Fibroblast of lung (primary cell): Measurements from ENCODE around the gene S100A8.
"Not testable (repeated sequence)": the region's sequence is repeated elsewhere in the genome, so short reads cannot be mapped to it uniquely, and the experiment has no call there.

ENCODE experiments used
- EZH2 ChIP-seq: IDR thresholded peaks from 2 replicates; pipeline ENCODE4 v1.5.1; 2012; ENCODE audit warnings: low read length, control low read depth, mild to moderate bottlenecking; ENCODE audit errors: missing control alignments
- TF ChIP-seq, protein P1 (sequence below), 2 donors: IDR thresholded peaks in 1 of 2; conservative IDR thresholded peaks in 1 of 2; 1 replicate in 1 of 2; 2 replicates in 1 of 2; pipeline ENCODE4 v1.5.1; 2011 to 2012; ENCODE audit warnings: low read length in 2 of 2, control low read depth in 1 of 2, inconsistent platforms in 1 of 2, low read depth in 1 of 2, mild to moderate bottlenecking in 1 of 2

DNA sequence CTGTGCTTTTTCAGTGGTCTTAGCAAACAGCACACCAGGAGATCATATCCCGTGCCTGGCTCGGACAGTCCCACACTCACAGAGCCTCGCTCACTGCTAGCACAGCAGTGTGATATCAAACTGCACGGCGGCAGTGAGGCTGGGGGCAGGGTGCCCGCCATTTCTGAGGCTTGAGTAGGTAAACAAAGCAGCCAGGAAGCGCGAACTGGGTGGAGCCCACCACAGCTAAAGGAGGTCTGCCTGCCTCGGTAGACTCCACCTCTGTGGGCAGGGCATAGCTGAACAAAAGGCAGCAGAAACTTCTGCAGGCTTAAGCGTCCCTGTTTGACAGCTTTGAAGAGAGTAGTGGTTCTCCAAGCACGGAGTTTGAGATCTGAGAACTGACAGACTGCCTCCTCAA lies 16.4 kb upstream of the S100A8 start:
- TF ChIP-seq, protein P1, sequence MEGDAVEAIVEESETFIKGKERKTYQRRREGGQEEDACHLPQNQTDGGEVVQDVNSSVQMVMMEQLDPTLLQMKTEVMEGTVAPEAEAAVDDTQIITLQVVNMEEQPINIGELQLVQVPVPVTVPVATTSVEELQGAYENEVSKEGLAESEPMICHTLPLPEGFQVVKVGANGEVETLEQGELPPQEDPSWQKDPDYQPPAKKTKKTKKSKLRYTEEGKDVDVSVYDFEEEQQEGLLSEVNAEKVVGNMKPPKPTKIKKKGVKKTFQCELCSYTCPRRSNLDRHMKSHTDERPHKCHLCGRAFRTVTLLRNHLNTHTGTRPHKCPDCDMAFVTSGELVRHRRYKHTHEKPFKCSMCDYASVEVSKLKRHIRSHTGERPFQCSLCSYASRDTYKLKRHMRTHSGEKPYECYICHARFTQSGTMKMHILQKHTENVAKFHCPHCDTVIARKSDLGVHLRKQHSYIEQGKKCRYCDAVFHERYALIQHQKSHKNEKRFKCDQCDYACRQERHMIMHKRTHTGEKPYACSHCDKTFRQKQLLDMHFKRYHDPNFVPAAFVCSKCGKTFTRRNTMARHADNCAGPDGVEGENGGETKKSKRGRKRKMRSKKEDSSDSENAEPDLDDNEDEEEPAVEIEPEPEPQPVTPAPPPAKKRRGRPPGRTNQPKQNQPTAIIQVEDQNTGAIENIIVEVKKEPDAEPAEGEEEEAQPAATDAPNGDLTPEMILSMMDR (conservative IDR thresholded peaks at IDR 0.05 in 1 of 2, IDR thresholded peaks at IDR 0.05 in 1 of 2; ENCODE audit: low read depth in 1 of 2, low read length in 2 of 2): not testable (repeated sequence)
- TF ChIP-seq EZH2: not testable (repeated sequence)
